HEK293T (cell line): ENCODE results near the gene PRKAG2.

Experiments used
- BHLHE40 ChIP-seq: fragments of 450-650 bp; IDR thresholded peaks from 2 replicates; pipeline ENCODE4 v1.6.1; 2016; ENCODE audit warnings: mild to moderate bottlenecking, moderate library complexity, borderline replicate concordance
- ELF4 ChIP-seq: fragments of 450-650 bp; IDR thresholded peaks from 2 replicates; pipeline ENCODE4 v1.6.1; 2017; ENCODE audit warnings: antibody characterized with exemption
- FOXA1 ChIP-seq: fragments of 450-650 bp; IDR thresholded peaks from 2 replicates; pipeline ENCODE4 v1.6.1; 2016; ENCODE audit warnings: mild to moderate bottlenecking
- FOXK2 ChIP-seq: fragments of 450-650 bp; IDR thresholded peaks from 2 replicates; pipeline ENCODE4 v1.6.1; 2016; ENCODE audit warnings: mild to moderate bottlenecking
- FOXM1 ChIP-seq: fragments of 450-650 bp; IDR thresholded peaks from 2 replicates; pipeline ENCODE4 v1.6.1; 2017; ENCODE audit warnings: mild to moderate bottlenecking, borderline replicate concordance
- HDGF ChIP-seq: fragments of 450-650 bp; IDR thresholded peaks from 2 replicates; pipeline ENCODE4 v1.6.1; 2017; ENCODE audit warnings: antibody characterized with exemption, borderline replicate concordance
- L3MBTL2 ChIP-seq: fragments of 450-650 bp; conservative IDR thresholded peaks from 2 replicates; pipeline ENCODE4 v1.6.1; 2016; ENCODE audit warnings: mild to moderate bottlenecking
- LEF1 ChIP-seq: fragments of 450-650 bp; IDR thresholded peaks from 2 replicates; pipeline ENCODE4 v1.6.1; 2017; ENCODE audit warnings: mild to moderate bottlenecking, borderline replicate concordance
- NFRKB ChIP-seq: fragments of 450-650 bp; IDR thresholded peaks from 2 replicates; pipeline ENCODE4 v1.6.1; 2016; ENCODE audit warnings: mild to moderate bottlenecking, moderate library complexity
- SP1 ChIP-seq: fragments of 450-650 bp; IDR thresholded peaks from 2 replicates; pipeline ENCODE4 v1.6.1; 2017
- SUZ12 ChIP-seq: fragments of 450-650 bp; IDR thresholded peaks from 2 replicates; pipeline ENCODE4 v1.6.1; 2016; ENCODE audit warnings: mild to moderate bottlenecking
- TARDBP ChIP-seq: fragments of 450-650 bp; IDR thresholded peaks from 2 replicates; pipeline ENCODE4 v1.6.1; 2016
- ZNF384 ChIP-seq: fragments of 450-650 bp; IDR thresholded peaks from 2 replicates; pipeline ENCODE4 v1.6.1; 2016

- TF ChIP-seq SUZ12, result no peak
- TF ChIP-seq FOXM1, result no peak
- no peak for TF ChIP-seq LEF1
- TF ChIP-seq SP1, result no peak
- TF ChIP-seq FOXA1, result no peak
- no peak for TF ChIP-seq TARDBP
- no peak for TF ChIP-seq L3MBTL2
- TF ChIP-seq FOXK2, result no peak
- no peak for TF ChIP-seq BHLHE40
- no peak for TF ChIP-seq ZNF384
- no peak for TF ChIP-seq HDGF
- no peak for TF ChIP-seq ELF4
- TF ChIP-seq NFRKB, result no peak
Observed at GRCh38 chr7:151721694-151722093, 155.2 kb downstream of the PRKAG2 start.
